ENCODE results near the gene SMIM32. TPM values are rescaled to one million over a fixed set of nuclear protein-coding genes. Genes with fewer than 3 reads are reported as not detected.

The SMIM32 gene
- total RNA-seq, 2 donors from 2014 or later, result 0.15 to 0.20 TPM

DNA sequence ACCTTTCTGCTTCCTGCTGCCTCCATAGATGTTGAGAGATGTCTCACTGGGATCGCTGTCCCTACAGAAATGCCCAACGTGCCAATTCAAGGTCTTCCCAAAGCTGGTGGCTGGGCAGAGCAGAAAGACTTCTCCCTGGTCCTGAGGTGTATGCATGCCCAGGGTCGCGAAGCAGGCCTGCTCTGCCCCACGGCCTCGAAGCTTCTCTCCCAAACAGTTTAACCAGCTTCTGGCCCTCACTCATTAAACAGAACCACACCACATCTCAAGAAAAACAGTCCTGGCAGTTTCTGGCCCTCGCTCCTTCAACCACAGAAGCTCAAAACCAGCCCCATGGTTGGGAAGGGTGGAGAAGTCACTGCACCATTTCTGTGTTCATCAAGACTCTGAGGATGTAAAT, 14.7 kb upstream of the SMIM32 start:
- Histone ChIP-seq H3K36me3 (ENCODE audit: control insufficient read depth, insufficient read depth, low read length) (no peaks in the 10 kb centered on the region), H3K4me3 (ENCODE audit: low read length) (no peak overlapping the region), H3K4me1 (ENCODE audit: control insufficient read depth, insufficient read depth, low read length) (no peaks in the 10 kb centered on the region), H3K27me3 (ENCODE audit: control insufficient read depth, insufficient read depth, low read length, poor library complexity, severe bottlenecking) (peaks cover 5% of the 10 kb centered on the region), H3K9ac (ENCODE audit: extremely low read depth, low read length, poor library complexity, severe bottlenecking) (no peak overlapping the region), H3K9me3 (ENCODE audit: control insufficient read depth, low read length) (no peaks in the 10 kb centered on the region), H3K27ac (ENCODE audit: low read depth, low read length) (no peak overlapping the region)
- Mint-ChIP-seq H3K36me3 (ENCODE audit: low read depth) (peaks cover 8% of the 10 kb centered on the region), H3K4me3 (no peak overlapping the region), H3K4me1 (peaks cover 13% of the 10 kb centered on the region), H3K27me3 (ENCODE audit: insufficient read depth) (peaks cover 51% of the 10 kb centered on the region), H3K9me3 (no peaks in the 10 kb centered on the region), H3K27ac (no peak overlapping the region)
- WGBS, 2 experiments (ENCODE audit: insufficient coverage in 1 of 2, insufficient read length in 1 of 2), result 94 to 95% methylated on average over 2 to 7 of the region's 7 CpGs
- TF ChIP-seq, protein P1, sequence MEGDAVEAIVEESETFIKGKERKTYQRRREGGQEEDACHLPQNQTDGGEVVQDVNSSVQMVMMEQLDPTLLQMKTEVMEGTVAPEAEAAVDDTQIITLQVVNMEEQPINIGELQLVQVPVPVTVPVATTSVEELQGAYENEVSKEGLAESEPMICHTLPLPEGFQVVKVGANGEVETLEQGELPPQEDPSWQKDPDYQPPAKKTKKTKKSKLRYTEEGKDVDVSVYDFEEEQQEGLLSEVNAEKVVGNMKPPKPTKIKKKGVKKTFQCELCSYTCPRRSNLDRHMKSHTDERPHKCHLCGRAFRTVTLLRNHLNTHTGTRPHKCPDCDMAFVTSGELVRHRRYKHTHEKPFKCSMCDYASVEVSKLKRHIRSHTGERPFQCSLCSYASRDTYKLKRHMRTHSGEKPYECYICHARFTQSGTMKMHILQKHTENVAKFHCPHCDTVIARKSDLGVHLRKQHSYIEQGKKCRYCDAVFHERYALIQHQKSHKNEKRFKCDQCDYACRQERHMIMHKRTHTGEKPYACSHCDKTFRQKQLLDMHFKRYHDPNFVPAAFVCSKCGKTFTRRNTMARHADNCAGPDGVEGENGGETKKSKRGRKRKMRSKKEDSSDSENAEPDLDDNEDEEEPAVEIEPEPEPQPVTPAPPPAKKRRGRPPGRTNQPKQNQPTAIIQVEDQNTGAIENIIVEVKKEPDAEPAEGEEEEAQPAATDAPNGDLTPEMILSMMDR (conservative IDR thresholded peaks at IDR 0.05), result no peak
- no peak for DNase-seq

DNA sequence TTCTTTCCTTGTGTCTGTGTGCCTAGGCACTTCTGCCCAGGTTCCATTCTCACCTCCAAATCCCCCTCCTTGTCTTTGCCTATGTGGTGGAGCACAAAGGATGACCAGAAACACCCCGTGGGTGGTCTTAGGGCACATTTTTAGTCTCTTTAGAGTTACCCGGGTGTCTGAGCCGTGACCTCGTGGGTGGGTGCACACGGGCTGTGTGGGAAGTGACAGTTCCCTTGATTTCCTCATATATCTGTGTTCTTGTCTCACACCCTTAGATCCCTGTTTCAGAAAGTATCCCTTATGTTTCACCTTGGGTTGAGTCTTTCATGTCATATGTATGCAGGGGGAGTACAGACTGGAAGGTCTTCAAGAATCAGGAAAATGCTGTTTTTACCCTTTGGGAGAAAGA, 13.4 kb upstream of the SMIM32 start:
- DNase-seq, result peak; percentile 11
- peaks cover 8% of the 10 kb centered on the region for H3K36me3 Mint-ChIP-seq (ENCODE audit: low read depth)
- 75 to 81% methylated on average over 2 to 5 of the region's 5 CpGs for WGBS, 2 experiments (ENCODE audit: insufficient coverage in 1 of 2, insufficient read length in 1 of 2)
- no peaks in the 10 kb centered on the region for H3K36me3 ChIP-seq (ENCODE audit: control insufficient read depth, insufficient read depth, low read length)
- no peak overlapping the region for H3K9ac ChIP-seq (ENCODE audit: extremely low read depth, low read length, poor library complexity, severe bottlenecking)
- TF ChIP-seq, protein P1 (conservative IDR thresholded peaks at IDR 0.05), result no peak
- H3K27ac ChIP-seq (ENCODE audit: low read depth, low read length), result no peak overlapping the region
- peaks cover 56% of the 10 kb centered on the region for H3K27me3 Mint-ChIP-seq (ENCODE audit: insufficient read depth)
- H3K27ac Mint-ChIP-seq, result no peak overlapping the region
- H3K9me3 ChIP-seq (ENCODE audit: control insufficient read depth, low read length), result no peaks in the 10 kb centered on the region
- H3K4me1 ChIP-seq (ENCODE audit: control insufficient read depth, insufficient read depth, low read length), result no peaks in the 10 kb centered on the region
- H3K4me3 ChIP-seq (ENCODE audit: low read length), result no peak overlapping the region
- no peak overlapping the region for H3K4me3 Mint-ChIP-seq
- peaks cover 15% of the 10 kb centered on the region for H3K4me1 Mint-ChIP-seq
- no peaks in the 10 kb centered on the region for H3K9me3 Mint-ChIP-seq
- peaks cover 5% of the 10 kb centered on the region for H3K27me3 ChIP-seq (ENCODE audit: control insufficient read depth, insufficient read depth, low read length, poor library complexity, severe bottlenecking)

DNA sequence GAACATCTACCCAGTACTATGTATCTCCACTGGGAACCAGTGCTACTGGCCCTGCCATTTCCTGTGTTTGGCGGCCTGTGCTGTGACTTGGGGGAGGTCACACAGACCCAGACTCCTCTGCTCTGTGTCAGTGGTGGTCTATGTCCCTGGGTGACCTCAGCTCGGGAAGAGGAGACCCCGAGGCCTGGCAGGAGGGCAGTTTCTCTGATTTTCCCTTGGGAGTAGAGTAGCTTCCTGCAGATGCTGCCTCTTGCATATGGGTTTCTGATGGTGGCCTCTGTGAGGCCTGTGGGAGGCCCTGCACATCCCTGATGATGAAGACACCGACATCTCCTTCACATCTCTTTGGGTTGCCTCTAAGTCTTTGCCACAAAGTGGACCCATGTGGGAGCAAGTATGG, 13.0 kb upstream of the SMIM32 start:
- H3K27me3 Mint-ChIP-seq (ENCODE audit: insufficient read depth), result peaks cover 57% of the 10 kb centered on the region

More for the DNA sequence above, 13.0 kb upstream of the SMIM32 start:
- WGBS, 2 experiments (ENCODE audit: insufficient coverage in 1 of 2, insufficient read length in 1 of 2), result 92% methylated on average over 2 to 4 of the region's 4 CpGs
- no peak overlapping the region for H3K9ac ChIP-seq (ENCODE audit: extremely low read depth, low read length, poor library complexity, severe bottlenecking)
- no peak overlapping the region for H3K27ac ChIP-seq (ENCODE audit: low read depth, low read length)
- no peak overlapping the region for H3K4me3 ChIP-seq (ENCODE audit: low read length)
- TF ChIP-seq, protein P1 (conservative IDR thresholded peaks at IDR 0.05), result no peak
- no peak overlapping the region for H3K4me3 Mint-ChIP-seq
- peaks cover 15% of the 10 kb centered on the region for H3K4me1 Mint-ChIP-seq
- no peaks in the 10 kb centered on the region for H3K4me1 ChIP-seq (ENCODE audit: control insufficient read depth, insufficient read depth, low read length)
- H3K9me3 ChIP-seq (ENCODE audit: control insufficient read depth, low read length), result no peaks in the 10 kb centered on the region
- peaks cover 7% of the 10 kb centered on the region for H3K27me3 ChIP-seq (ENCODE audit: control insufficient read depth, insufficient read depth, low read length, poor library complexity, severe bottlenecking)
- H3K36me3 ChIP-seq (ENCODE audit: control insufficient read depth, insufficient read depth, low read length), result no peaks in the 10 kb centered on the region
- peak; percentile 5 for DNase-seq
- H3K27ac Mint-ChIP-seq, result no peak overlapping the region
- H3K9me3 Mint-ChIP-seq, result no peaks in the 10 kb centered on the region
- peaks cover 8% of the 10 kb centered on the region for H3K36me3 Mint-ChIP-seq (ENCODE audit: low read depth)
